Measurements from ENCODE around the gene CHPT1. TPM values are rescaled to one million over a fixed set of nuclear protein-coding genes. Genes with fewer than 3 reads are reported as not detected.
"Not testable (repeated sequence)": the region's sequence is repeated elsewhere in the genome, so short reads cannot be mapped to it uniquely, and the experiment has no call there.

CHPT1 gene
- total and polyA plus RNA-seq, 2 donors from 2014 or later: 32.1 to 65.5 TPM

DNA sequence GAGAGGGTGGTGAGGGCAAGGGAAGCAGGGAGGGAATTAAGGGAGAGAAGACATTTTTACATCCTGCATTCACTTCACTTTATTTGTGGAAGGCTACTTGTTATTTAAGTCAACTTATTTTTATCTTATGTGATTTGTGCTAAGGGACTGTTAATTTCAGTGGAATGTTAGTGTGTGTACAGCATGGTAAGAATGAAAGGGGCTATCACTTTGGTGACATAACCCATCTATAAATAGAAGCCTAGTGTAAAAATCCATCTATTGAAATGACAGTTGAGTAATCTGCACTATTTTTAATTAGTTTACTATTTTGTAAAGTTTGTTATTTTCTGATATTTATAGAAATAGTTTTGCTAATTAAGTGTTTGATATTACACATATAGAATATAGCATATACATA lies 16.8 kb upstream of the CHPT1 start:
- intact Hi-C loops (cut with DNase I): no loop called here
- no peak for FAIRE-seq
- Histone ChIP-seq H3K36me3 (ENCODE audit: control insufficient read depth in 2 of 3, insufficient read depth in 3 of 3, low read length in 3 of 3) (no peaks in the 10 kb centered on the region), H3K9ac (ENCODE audit: low read length in 3 of 3) (no peak overlapping the region), H3K27ac (ENCODE audit: low read depth in 2 of 2, low read length in 2 of 2) (no peak overlapping the region), H3K4me1 (ENCODE audit: control insufficient read depth in 2 of 3, insufficient read depth in 2 of 3, low read depth in 1 of 3, low read length in 3 of 3) (no peaks in the 10 kb centered on the region), H3K27me3 (ENCODE audit: control insufficient read depth, insufficient read depth, low read length) (no peaks in the 10 kb centered on the region), H3K9me3 (ENCODE audit: control insufficient read depth in 2 of 3, insufficient read depth in 1 of 3, low read length in 3 of 3) (no peaks in the 10 kb centered on the region), H3K4me3 (ENCODE audit: low read length in 3 of 3) (no peak overlapping the region)
- no peak for DNase-seq
- TF ChIP-seq, protein P1, sequence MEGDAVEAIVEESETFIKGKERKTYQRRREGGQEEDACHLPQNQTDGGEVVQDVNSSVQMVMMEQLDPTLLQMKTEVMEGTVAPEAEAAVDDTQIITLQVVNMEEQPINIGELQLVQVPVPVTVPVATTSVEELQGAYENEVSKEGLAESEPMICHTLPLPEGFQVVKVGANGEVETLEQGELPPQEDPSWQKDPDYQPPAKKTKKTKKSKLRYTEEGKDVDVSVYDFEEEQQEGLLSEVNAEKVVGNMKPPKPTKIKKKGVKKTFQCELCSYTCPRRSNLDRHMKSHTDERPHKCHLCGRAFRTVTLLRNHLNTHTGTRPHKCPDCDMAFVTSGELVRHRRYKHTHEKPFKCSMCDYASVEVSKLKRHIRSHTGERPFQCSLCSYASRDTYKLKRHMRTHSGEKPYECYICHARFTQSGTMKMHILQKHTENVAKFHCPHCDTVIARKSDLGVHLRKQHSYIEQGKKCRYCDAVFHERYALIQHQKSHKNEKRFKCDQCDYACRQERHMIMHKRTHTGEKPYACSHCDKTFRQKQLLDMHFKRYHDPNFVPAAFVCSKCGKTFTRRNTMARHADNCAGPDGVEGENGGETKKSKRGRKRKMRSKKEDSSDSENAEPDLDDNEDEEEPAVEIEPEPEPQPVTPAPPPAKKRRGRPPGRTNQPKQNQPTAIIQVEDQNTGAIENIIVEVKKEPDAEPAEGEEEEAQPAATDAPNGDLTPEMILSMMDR (IDR thresholded peaks at IDR 0.05; ENCODE audit: borderline replicate concordance, extremely low read depth, insufficient read depth): no peak

DNA sequence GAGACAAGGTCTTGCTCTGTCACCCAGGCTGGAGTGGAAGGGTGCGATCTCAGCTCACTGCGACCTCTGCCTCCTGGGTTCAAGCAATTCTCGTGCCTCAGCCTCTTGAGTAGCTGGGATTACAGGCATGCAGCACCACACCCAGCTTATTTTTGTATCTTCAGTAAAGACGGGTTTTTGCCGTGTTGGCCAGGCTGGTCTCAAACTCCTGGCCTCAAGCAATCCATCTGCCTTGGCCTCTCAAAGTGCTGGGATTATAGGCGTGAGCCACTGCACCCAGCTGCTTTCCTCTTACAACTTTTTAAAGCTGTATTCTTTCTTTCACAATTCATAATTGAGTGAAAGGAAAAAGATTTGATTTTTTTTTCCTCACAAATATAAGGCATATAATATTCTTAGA lies 15.8 kb upstream of the CHPT1 start:
- intact Hi-C loops (cut with DNase I); H3K27ac ChIP-seq (ENCODE audit: low read depth in 2 of 2, low read length in 2 of 2); DNase-seq; FAIRE-seq; H3K9me3 ChIP-seq (ENCODE audit: control insufficient read depth in 2 of 3, insufficient read depth in 1 of 3, low read length in 3 of 3); H3K4me1 ChIP-seq (ENCODE audit: control insufficient read depth in 2 of 3, insufficient read depth in 2 of 3, low read depth in 1 of 3, low read length in 3 of 3); H3K4me3 ChIP-seq (ENCODE audit: low read length in 3 of 3); H3K36me3 ChIP-seq (ENCODE audit: control insufficient read depth in 2 of 3, insufficient read depth in 3 of 3, low read length in 3 of 3); H3K9ac ChIP-seq (ENCODE audit: low read length in 3 of 3); H3K27me3 ChIP-seq (ENCODE audit: control insufficient read depth, insufficient read depth, low read length): not testable (repeated sequence)

- H3K36me3 ChIP-seq (ENCODE audit: control insufficient read depth in 2 of 3, insufficient read depth in 3 of 3, low read length in 3 of 3): no peaks in the 10 kb centered on the region
- no peak overlapping the region for H3K27ac ChIP-seq (ENCODE audit: low read depth in 2 of 2, low read length in 2 of 2)
- no peak for DNase-seq
- no peak overlapping the region for H3K4me3 ChIP-seq (ENCODE audit: low read length in 3 of 3)
- no peak overlapping the region for H3K9ac ChIP-seq (ENCODE audit: low read length in 3 of 3)
- TF ChIP-seq, protein P1 (IDR thresholded peaks at IDR 0.05; ENCODE audit: borderline replicate concordance, extremely low read depth, insufficient read depth): no peak
- intact Hi-C loops (cut with DNase I): no loop called here
- no peaks in the 10 kb centered on the region for H3K27me3 ChIP-seq (ENCODE audit: control insufficient read depth, insufficient read depth, low read length)
- no peaks in the 10 kb centered on the region for H3K9me3 ChIP-seq (ENCODE audit: control insufficient read depth in 2 of 3, insufficient read depth in 1 of 3, low read length in 3 of 3)
- H3K4me1 ChIP-seq (ENCODE audit: control insufficient read depth in 2 of 3, insufficient read depth in 2 of 3, low read depth in 1 of 3, low read length in 3 of 3): no peaks in the 10 kb centered on the region
- no peak for FAIRE-seq
These were observed 12.3 kb upstream of the CHPT1 start for GRCh38 chr12:101685092-101685491.

DNA sequence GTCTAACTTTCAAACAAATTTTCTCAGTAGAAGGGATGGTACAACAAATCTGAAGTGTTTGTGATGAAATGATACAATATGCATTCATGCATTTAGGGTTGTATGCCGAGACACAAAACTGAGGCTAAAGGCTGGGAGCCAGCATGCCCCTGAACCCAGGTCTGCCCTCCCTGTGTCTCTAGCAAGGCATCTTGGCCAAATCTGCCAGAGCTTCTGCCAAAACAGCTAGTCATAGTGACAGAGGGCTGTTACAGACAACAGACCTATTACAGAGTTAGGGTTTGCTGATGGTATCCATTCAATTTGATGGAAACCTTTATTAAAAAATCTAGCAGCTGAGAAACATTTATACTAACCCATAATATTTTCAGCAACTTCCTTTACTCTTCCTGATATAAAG lies 11.3 kb upstream of the CHPT1 start:
- Histone ChIP-seq H3K27me3 (ENCODE audit: control insufficient read depth, insufficient read depth, low read length) (no peaks in the 10 kb centered on the region), H3K4me3 (ENCODE audit: low read length in 3 of 3) (no peak overlapping the region), H3K4me1 (ENCODE audit: control insufficient read depth in 2 of 3, insufficient read depth in 2 of 3, low read depth in 1 of 3, low read length in 3 of 3) (no peaks in the 10 kb centered on the region), H3K27ac (ENCODE audit: low read depth in 2 of 2, low read length in 2 of 2) (no peak overlapping the region), H3K36me3 (ENCODE audit: control insufficient read depth in 2 of 3, insufficient read depth in 3 of 3, low read length in 3 of 3) (no peaks in the 10 kb centered on the region), H3K9me3 (ENCODE audit: control insufficient read depth in 2 of 3, insufficient read depth in 1 of 3, low read length in 3 of 3) (no peaks in the 10 kb centered on the region), H3K9ac (ENCODE audit: low read length in 3 of 3) (no peak overlapping the region)
- FAIRE-seq (no peak), DNase-seq (no peak)
- intact Hi-C loops (cut with DNase I): no loop called here
- TF ChIP-seq, protein P1 (IDR thresholded peaks at IDR 0.05; ENCODE audit: borderline replicate concordance, extremely low read depth, insufficient read depth): no peak
